Measurements from ENCODE around the gene SMURF1.

Gene SMURF1

DNA sequence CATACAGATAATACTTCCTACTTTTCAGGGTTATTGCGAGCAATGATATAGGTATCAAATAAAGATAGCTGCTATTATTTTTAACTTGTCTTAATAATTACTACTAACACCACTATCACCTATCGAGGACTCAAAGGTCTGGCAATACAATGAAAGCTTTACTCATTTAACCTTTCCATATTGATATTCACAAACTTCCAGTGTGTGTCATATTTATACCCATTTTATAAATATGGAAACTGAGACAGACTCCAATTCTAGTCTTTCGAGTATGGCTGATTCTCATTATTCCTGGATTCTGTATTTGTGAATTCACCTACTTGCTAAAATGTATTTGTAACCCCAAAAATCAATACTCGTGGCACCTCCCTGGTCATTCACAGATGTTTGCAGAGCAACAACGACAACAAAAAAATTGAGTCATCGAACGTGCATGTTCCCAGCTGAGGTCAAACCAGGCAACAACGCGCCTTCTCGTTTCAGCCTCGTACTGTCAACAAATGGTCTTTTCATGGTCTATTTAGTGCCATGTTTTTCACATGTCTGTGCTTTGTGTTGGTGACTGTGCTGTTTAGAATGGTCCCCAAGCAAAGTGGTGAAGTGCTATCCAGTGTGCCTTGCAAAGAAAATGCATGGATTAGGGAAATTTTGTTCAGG is 51.7 kb downstream of the SMURF1 start:
- TF ChIP-seq SIN3A (IDR thresholded peaks at IDR 0.05; ENCODE audit: borderline replicate concordance, insufficient read depth, low read length) (no peak), TAF1 (IDR thresholded peaks at IDR 0.05; ENCODE audit: borderline replicate concordance, insufficient read depth, low read length) (no peak), POLR2AphosphoS5 (IDR thresholded peaks at IDR 0.05; ENCODE audit: low read depth, low read length) (no peak), FOXP2 (optimal IDR thresholded peaks at IDR 0.05; ENCODE audit: borderline replicate concordance, extremely low read depth, extremely low read length, insufficient read depth) (no peak)
- TF ChIP-seq, protein P1, sequence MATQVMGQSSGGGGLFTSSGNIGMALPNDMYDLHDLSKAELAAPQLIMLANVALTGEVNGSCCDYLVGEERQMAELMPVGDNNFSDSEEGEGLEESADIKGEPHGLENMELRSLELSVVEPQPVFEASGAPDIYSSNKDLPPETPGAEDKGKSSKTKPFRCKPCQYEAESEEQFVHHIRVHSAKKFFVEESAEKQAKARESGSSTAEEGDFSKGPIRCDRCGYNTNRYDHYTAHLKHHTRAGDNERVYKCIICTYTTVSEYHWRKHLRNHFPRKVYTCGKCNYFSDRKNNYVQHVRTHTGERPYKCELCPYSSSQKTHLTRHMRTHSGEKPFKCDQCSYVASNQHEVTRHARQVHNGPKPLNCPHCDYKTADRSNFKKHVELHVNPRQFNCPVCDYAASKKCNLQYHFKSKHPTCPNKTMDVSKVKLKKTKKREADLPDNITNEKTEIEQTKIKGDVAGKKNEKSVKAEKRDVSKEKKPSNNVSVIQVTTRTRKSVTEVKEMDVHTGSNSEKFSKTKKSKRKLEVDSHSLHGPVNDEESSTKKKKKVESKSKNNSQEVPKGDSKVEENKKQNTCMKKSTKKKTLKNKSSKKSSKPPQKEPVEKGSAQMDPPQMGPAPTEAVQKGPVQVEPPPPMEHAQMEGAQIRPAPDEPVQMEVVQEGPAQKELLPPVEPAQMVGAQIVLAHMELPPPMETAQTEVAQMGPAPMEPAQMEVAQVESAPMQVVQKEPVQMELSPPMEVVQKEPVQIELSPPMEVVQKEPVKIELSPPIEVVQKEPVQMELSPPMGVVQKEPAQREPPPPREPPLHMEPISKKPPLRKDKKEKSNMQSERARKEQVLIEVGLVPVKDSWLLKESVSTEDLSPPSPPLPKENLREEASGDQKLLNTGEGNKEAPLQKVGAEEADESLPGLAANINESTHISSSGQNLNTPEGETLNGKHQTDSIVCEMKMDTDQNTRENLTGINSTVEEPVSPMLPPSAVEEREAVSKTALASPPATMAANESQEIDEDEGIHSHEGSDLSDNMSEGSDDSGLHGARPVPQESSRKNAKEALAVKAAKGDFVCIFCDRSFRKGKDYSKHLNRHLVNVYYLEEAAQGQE (IDR thresholded peaks at IDR 0.05; ENCODE audit: insufficient read depth in 1 of 2, low read depth in 2 of 2, low read length in 2 of 2), result no peak

DNA sequence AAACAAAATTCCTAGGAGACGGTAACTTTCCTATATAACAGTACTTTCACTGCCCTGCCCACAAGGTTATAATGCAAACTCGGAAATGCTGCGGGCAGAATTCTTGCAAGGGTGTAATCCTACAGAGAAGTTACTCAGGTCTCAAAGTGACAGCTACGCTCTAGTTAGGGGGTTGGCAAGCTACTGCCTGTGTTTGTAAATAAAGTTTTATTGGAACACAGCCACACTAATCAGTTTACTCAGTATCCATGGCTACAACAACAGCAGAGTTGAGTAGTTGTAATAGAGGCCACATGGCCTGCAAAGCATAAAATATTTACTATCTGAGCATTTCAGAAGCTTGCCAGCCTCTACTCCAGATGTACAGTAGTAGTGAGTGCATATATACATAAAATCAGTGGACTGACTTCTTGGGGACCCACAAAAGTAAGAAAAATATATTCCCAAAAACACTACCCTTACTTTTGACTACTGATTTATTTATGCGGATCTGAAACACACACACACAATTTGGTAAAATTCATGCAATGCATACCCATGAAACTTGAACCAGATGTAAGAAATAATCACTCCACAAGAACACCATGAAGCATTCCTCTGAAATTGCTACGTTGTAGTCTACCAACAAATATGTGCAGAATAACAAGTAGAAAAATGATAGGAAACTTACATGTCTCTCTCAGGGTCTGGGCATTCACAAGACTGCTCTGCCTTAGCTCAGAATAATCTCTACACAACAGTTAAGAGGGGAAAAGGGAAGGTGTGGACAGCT is 53.0 kb downstream of the SMURF1 start:
- no peak for TF ChIP-seq POLR2AphosphoS5 (IDR thresholded peaks at IDR 0.05; ENCODE audit: low read depth, low read length)
- TF ChIP-seq, protein P1 (IDR thresholded peaks at IDR 0.05; ENCODE audit: insufficient read depth in 1 of 2, low read depth in 2 of 2, low read length in 2 of 2), result no peak
- no peak for TF ChIP-seq SIN3A (IDR thresholded peaks at IDR 0.05; ENCODE audit: borderline replicate concordance, insufficient read depth, low read length)
- no peak for TF ChIP-seq FOXP2 (optimal IDR thresholded peaks at IDR 0.05; ENCODE audit: borderline replicate concordance, extremely low read depth, extremely low read length, insufficient read depth)

DNA sequence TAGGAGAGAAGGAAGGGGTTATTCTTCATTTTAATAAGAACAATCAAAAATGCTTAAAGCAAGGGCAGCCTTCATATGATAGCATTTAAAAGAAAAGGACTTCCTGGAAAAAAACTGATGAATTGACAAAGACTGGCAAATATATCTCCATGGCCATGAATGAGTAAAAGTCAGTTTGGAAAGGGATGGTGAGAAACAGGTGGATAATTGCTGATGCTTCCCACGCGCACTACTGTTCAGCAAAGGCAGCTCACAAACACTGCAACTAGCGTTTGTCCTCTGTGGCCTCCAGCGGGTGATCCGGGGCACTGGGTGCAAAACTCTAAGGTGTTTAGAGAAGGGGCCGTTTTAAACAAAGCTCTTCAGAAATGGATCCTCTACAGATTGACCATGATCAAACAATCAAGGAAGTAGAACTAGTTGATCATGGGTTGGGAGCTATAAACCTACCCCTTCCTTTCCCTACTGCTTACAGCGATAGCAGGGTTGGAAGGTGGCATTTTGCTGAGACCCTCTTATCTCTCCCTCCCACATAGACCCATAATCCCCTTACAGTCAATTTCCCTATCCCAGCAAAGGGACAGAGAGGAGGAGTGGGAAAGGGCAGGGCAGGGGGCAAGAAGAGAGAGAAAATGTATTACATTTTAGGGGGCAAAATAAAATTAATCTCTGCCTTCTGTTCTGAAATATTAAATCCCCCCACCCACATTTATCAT is 53.8 kb downstream of the SMURF1 start:
- TF ChIP-seq SIN3A (IDR thresholded peaks at IDR 0.05; ENCODE audit: borderline replicate concordance, insufficient read depth, low read length) (no peak), POLR2AphosphoS5 (IDR thresholded peaks at IDR 0.05; ENCODE audit: low read depth, low read length) (no peak), FOXP2 (optimal IDR thresholded peaks at IDR 0.05; ENCODE audit: borderline replicate concordance, extremely low read depth, extremely low read length, insufficient read depth) (no peak)
- TF ChIP-seq, protein P1 (IDR thresholded peaks at IDR 0.05; ENCODE audit: insufficient read depth in 1 of 2, low read depth in 2 of 2, low read length in 2 of 2), result no peak

DNA sequence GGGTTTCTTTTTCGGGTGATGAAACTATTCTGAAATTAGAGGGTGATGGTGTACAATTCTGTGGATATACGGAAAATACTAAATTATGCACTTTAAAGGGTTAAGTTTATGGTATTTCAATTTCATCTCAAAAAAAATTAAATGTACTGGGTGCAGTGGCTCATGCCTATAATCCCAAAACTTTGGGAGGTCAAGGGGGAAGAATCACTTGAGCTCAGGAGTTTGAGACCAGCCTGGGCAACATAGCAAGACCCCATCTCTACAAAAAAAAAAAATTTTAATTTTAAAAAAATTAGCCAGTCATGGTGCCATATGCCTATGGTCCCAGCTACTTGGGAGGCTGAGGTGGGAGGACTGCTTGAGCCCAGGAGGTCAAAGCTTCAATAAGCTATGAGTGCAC is 57.0 kb downstream of the SMURF1 start:
- no peak for TF ChIP-seq TAF1 (IDR thresholded peaks at IDR 0.05; ENCODE audit: borderline replicate concordance, insufficient read depth, low read length)
- TF ChIP-seq, protein P1 (IDR thresholded peaks at IDR 0.05; ENCODE audit: insufficient read depth in 1 of 2, low read depth in 2 of 2, low read length in 2 of 2), result no peak
- TF ChIP-seq POLR2AphosphoS5 (IDR thresholded peaks at IDR 0.05; ENCODE audit: low read depth, low read length), result no peak
- no peak for TF ChIP-seq SIN3A (IDR thresholded peaks at IDR 0.05; ENCODE audit: borderline replicate concordance, insufficient read depth, low read length)
- no peak for TF ChIP-seq FOXP2 (optimal IDR thresholded peaks at IDR 0.05; ENCODE audit: borderline replicate concordance, extremely low read depth, extremely low read length, insufficient read depth)

Data from PFSK-1 (cell line).